Non-pigmented ciliary epithelial cell (primary cell): ENCODE results near the gene SORCS3.

Experiments
- DNase-seq: peaks from one replicate; pipeline ENCODE4 v3.0.0-alpha.2; 2010; ENCODE audit warnings: low read depth

SORCS3 gene

GRCh38 chr10:104646146-104646545 lies 5.1 kb downstream of the SORCS3 start:
- DNase-seq = no peak

GRCh38 chr10:104648421-104648820 lies 7.3 kb downstream of the SORCS3 start:
- DNase-seq = no peak

DNA sequence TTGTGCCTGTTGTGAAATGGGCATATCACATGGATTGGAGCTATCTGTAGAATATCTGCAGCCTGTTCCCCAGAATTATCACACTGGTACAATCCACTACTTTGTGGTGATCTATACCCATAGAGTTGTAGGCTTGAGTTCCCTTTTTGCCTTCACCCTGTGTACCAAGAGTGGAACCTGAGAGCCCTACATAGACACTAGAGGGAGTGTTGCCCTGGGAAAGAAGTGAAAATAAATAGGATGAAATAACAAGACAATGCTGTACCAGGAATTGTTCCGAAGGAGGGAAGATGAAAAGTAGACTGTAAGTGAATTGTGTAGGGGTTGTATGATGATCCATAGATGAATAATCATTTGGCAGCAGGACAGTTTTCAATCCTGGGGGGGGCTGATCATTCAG lies 9.0 kb downstream of the SORCS3 start:
- DNase-seq = no peak

DNA sequence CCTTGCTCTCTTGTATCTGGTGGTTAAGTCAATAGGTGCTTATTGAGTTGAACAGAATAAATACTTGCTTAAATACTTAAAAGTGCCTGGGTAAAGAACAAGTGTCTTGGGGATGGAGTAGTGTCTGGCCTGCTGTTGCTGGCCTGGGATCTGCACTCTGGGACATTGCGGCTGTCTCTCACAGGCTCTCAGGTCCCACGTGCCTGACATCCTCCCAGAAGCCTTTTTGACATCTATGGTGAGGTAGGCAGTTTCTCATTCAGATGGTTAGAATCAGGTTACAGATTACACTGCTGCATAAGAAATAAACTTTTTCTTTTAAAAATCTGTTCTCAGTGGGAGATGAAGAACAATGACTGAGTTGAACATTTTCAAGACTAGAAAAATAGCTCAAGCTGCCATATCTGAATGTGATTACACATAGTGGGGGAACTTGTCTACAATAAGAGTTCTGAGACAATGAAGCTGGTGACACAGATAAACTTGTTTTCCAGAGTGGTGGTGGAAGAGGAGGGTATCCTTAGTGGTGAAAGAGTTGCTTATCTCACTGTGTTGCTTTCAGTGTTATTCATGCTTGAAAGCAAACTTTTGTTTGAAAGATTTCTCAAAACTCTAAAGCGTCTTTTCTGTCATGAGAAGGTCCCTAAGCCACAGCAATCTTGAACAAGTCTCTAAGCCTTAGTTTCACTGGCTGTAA lies 9.7 kb downstream of the SORCS3 start:
- DNase-seq = no peak

GRCh38 chr10:104657036-104657435 lies 15.9 kb downstream of the SORCS3 start:
- DNase-seq = no peak

DNA sequence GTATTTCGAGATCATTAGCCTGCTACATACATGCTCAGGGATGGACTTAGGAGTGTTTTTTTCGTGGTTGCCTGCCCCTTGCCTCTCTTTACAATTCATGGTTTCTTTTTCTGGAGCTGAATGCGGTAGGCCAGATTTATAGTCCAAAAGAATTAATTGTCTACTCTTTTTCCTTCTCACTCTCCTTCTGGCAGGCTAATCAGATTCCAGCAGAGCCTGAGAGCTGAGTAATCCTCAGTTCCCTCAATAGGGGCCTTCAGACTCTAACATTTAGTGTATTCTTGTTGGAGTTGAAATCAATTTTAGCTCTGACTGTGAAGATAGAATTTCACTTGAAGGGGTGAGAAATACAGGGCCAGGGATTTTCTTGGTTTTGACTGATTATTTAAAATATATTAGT lies 16.4 kb downstream of the SORCS3 start:
- no peak for DNase-seq

DNA sequence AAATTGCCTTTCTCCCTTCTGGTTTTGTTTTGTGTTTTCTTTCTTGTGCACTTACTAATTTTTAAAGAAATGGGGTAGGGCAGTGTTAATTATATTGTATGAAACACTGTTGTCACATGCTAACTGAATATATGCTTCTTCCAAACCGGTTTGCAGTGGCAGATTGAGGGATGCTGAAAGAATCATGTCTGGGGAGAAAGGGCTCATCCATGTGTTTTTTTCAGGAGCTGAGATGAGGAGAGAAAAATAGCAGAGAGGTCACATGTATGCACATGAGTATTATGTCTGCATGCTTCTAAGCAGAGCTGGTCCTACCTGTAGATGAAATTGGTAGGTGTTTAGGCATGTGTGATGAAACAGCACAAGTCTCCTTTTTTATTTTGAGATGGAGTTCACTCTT lies 17.0 kb downstream of the SORCS3 start:
- DNase-seq = no peak

DNA sequence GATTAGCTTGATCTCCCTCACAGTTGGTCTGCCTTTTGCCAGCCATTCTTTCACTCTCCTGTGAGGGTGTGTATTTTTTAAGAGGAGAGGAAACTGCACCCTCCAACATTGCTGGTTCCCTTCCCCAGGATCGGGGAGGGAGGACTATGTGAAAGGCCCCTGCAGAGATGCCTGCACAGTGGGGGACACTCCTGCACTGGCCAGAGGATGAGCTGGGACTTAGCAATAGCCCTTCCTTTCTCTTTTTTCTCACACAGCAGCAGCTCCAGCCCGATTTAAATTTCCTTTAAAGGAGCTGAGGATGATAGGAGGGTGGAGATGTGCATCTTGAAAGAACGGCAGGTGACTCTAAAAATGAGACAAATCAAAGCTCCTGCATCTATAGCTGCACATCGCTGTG lies 18.7 kb downstream of the SORCS3 start:
- no peak for DNase-seq

DNA sequence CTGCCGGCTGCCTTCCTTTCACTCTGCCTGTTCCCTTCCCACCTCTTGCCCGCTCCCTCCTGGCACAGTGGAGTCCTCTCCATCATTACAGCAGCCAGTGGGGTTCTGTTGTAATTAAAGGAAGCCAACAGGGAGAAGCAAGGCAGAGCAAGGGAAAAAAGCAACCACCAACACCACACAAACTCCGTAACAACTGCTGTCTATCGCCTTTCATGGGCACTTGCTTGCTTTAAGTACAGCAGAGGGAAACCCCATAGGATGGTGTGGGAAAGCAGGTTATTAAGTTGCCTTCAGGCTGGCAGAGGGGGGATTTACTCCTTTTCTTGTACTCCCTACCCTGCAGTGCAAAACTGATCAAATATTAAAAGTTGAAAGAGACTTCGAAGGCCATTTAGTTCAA lies 22.0 kb downstream of the SORCS3 start:
- no peak for DNase-seq

DNA sequence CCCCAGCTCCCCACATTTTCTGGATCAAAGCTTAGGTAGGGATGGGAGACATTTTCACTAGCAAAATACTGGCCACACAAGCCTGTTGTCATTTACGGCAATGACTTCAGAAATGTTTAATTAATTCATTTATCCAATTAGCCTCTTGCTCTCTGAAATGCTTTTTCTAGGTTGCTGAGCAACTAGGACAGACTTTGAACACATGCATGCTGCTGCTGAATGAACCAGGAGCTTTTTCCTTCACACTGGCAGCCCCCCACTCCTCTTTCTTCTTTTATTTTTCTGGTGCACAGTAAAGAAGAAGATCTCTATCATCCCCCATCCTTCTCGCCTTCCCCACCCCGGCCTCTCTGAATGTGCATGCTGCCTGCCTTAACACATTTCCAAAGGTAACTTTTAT lies 22.5 kb downstream of the SORCS3 start:
- no peak for DNase-seq

DNA sequence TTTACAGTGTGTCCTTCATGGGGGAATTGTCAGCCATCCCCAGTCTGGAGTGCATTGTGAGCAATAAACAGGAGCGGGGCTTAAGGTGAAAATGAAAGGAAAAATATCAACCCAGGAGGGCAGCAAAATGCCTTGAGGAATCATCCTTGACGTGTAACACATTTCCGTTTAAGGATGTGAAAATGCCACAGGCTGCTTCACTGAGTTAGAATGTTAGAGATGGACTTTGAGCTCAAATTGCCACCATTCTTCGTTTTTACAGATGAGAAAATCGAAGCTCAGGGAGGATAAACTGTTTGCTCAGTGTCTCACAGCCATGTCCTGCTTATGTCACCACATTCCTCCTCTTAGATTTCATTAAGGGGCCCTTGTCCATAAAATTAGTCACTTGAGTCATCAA lies 23.1 kb downstream of the SORCS3 start:
- no peak for DNase-seq

DNA sequence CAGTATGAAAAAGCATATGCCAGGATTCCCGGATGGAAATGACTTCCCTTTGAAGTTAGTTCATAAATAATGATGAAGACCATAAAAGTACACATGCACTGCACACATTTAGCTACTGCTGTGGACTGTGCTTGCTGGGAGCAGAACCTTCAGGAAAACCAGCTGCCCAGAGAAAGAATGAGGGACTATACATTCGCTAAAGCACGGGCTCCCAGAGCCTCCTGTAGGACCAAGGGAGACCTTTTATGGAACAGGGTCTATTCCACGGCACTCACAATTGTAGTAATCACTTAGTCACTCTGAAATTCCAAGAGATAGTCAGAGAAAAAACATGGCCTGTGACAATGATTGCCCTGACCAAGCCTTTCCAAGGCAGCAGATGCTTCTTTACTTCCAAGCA lies 24.1 kb downstream of the SORCS3 start:
- no peak for DNase-seq

- no peak for DNase-seq
Measured at GRCh38 chr10:104666106-104666505, 25.0 kb downstream of the SORCS3 start.

- no peak for DNase-seq
Measured at GRCh38 chr10:104676874-104677273, 35.8 kb downstream of the SORCS3 start.

DNA sequence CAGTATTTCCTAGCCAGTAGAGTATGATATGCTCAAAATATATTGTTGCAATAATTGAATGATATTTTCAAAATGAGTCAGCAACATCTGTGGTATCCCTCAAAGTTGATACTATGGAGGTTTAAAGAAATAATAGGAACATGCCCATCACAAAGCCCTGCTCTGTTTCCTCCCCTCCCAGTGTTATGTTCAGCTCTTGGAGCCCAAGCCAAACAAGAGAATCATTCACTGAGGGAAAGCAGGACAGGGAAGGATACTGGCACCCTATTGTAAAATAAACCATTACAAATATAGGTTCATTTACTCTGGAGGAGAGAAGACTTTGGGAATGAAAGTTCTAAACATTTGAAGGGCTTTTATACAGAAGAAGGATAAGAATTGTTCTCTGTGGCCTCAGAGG lies 37.6 kb downstream of the SORCS3 start:
- no peak for DNase-seq

DNA sequence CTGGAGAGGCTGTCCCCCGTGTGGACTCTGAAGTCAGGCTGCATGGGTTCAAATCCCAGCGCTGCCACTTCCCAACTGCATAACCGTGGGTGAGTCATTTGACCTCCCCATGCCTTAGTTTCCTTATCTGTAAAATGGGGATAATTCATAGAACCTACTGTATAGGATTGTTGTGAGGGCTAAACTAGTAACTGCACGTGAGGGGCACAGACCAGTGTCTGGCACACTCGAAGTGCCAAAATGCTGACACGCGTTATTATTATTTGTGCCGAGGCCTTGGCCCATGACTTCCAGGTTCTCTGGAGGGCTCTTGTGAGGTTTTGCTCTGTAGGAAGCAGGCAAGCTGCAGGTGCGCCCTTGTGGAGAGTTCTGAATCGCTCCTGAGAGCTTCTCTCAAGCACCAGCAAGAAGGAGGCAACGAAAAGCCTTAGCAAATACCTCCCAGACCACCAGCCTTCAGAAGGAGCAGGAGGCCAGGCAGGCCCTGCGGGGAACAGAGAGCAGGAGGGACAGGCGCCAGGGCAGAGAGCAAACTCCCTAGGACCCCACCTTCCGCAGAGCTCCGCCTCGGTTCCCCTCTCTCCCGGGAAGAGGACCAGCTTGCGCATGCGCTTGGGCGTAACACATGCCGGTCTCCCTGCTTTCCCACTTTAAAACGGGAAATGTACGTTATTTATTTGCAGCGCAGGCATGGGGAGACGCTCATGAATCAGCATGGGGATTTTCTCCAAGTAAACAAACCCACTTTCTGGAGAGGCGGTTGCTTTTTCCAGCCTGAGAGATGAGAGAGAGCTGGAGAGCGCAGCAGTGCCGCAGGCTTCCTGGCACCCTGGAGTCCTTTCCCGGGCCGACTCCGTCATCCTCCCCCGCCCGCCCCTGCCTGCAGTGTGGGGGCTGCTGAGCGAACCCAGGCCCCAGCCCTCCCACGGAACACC lies 39.6 kb downstream of the SORCS3 start:
- DNase-seq = no peak

- DNase-seq = no peak
Measured at GRCh38 chr10:104681485-104681884, 40.4 kb downstream of the SORCS3 start.

DNA sequence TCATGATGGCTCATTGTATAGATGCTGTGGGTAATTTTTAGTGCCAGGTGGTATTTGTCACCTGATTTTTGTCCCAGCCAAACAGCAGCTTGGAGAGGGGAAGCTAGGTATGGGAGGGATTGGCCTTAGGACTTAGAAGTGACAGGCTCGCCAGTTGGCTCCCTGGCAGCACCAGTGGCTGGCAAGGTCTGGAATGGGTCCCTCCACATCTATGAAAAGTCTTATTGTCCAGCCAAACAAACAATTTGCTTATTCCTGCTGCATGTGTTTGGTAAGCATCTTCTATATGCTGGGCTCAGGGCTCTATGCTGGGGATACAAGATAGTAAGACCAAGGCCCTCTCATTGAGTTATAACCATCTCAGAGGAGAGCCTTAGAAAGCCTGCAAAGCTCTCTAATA lies 42.5 kb downstream of the SORCS3 start:
- no peak for DNase-seq

DNA sequence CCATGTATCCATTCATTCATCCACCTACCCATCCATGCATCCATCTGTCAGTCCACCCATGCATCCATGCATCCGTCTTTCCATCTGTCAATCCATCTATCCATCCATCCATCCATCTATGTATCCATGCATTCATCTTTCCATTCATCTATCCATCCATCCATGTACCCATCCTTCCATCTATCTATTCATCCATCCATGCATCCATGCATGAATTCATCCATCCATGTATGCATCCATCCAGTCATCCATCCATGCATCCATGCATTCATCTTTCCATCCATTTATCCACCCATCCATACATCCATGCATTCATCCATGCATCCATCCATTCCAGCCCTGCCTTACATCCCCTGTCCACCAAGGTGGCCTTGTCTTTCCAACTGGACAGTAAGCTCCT lies 45.7 kb downstream of the SORCS3 start:
- no peak for DNase-seq

DNA sequence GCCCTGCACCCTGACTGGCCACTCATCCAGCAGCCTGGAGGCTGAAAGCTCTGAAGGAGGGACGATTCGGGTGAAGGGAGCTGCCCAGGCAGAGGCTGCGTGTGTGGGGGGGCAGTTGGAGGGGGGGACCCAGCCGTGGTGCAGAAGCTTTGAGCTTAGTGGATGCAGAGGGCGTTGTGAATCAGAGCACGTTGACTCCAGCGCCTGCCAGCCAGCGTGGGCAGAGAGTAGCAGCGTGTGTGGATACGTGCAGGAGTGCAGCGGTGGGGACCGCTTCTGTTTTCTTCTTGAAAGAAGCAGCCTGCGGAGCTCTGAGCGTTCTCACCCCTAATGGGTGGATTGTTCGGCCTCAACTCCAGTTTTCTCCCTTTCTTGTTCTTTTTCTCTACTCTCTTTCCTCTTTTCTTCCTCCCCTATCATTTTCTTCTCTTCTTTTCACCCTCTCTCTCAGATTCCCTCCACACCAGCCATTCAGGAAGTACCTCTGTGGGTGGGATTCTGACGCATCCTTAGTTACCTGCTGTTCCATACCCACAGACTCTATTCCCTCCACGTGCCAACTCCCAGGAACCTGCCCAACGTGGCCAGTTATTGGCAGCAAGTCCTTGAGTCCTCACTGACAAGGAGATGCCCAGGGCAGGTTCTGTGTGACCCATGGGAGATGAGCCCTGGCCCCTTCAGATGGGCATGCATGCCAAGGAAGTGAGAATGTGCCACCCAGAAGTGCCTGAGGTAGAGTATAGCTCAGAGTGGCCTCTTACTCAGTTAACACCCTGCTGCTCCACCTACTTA lies 47.4 kb downstream of the SORCS3 start:
- no peak for DNase-seq

GRCh38 chr10:104689105-104689504 lies 48.0 kb downstream of the SORCS3 start:
- DNase-seq = no peak

DNA sequence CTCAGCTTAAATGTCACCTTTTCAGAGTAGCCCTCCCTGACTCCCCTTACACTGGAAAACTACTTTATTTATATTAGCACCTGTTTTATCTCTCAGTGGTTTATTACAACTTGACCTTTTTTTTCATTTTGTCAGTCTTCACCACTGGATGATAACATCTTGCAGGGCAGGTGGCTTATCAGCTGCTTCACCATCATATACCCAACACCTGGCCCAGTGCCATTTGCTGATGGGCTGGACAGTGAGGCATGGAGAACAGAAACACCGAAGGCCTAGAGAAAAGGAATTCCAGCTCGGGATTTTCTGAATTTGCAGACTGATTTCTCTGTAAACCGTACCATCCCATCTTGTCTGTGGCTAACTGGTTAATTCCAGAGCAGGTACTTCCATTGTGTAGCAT lies 48.5 kb downstream of the SORCS3 start:
- DNase-seq = no peak

- DNase-seq = no peak
Measured at GRCh38 chr10:104690101-104690500, 49.0 kb downstream of the SORCS3 start.
